H1 (cell line): ENCODE measurements around the gene FGD4. TPM values are rescaled to one million over a fixed set of nuclear protein-coding genes. Genes with fewer than 3 reads are reported as not detected.

Experiments
- CTCF ChIA-PET: fragments of 300-600 bp; sonication (Branson Sonifier 250); formaldehyde crosslinking; loops from one replicate; lab custom pipeline; 2021; ENCODE audit not compliant: partially characterized antibody; lab: Charles Lee
- POLR2A ChIA-PET: fragments of 300-600 bp; sonication (Branson Sonifier 250); formaldehyde crosslinking; loops from one replicate; lab custom pipeline; 2021; ENCODE audit warnings: inconsistent platforms; ENCODE audit not compliant: partially characterized antibody; lab: Charles Lee
- DNase-seq, 2 experiments: peaks; one replicate each; pipeline versions ENCODE4 v3.0.0 to v3.0.0-alpha.2; 2010 to 2022; ENCODE audit warnings: low spot score in 2 of 2, low read depth in 1 of 2, mixed read lengths in 1 of 2
- FAIRE-seq: peaks from 2 replicates; lab custom pipeline; 2011; peaks lifted over from hg19 to GRCh38; lab: Jason Lieb, UNC
- H2AFZ ChIP-seq: 2 replicates; pipeline ENCODE4 v1.8.1; 2012; ENCODE audit warnings: low read length, inconsistent platforms
- H2AK5ac ChIP-seq: 2 replicates; pipeline ENCODE4 v1.6.1; 2013; ENCODE audit warnings: low read depth, low read length
- H2BK120ac ChIP-seq: replicated peaks from 2 replicates; pipeline ENCODE3; 2013; ENCODE audit warnings: low read depth, low read length, inconsistent platforms
- H2BK12ac ChIP-seq: 2 replicates; pipeline ENCODE4 v1.6.1; 2013; ENCODE audit warnings: low read depth, low read length
- H2BK15ac ChIP-seq: 2 replicates; pipeline ENCODE4 v1.6.1; 2013; ENCODE audit warnings: low read length
- H2BK20ac ChIP-seq: 2 replicates; pipeline ENCODE4 v1.6.1; 2013; ENCODE audit warnings: low read length
- H2BK5ac ChIP-seq: 2 replicates; pipeline ENCODE4 v1.6.1; 2013; ENCODE audit warnings: low read depth, low read length
- H3K14ac ChIP-seq: 2 replicates; pipeline ENCODE4 v1.6.1; 2013; ENCODE audit warnings: inconsistent platforms; ENCODE audit not compliant: insufficient read length
- H3K18ac ChIP-seq: 2 replicates; pipeline ENCODE4 v1.6.1; 2013; ENCODE audit warnings: low read length; ENCODE audit errors: extremely low read depth
- H3K23ac ChIP-seq: 2 replicates; pipeline ENCODE4 v1.6.1; 2013; ENCODE audit warnings: inconsistent platforms; ENCODE audit not compliant: insufficient read length
- H3K23me2 ChIP-seq: 2 replicates; pipeline ENCODE4 v1.6.1; 2013; ENCODE audit warnings: low read depth, low read length
- H3K27ac ChIP-seq: 2 replicates; pipeline ENCODE4 v1.6.1; 2011; ENCODE audit warnings: low read depth, low read length, inconsistent platforms
- H3K27me3 ChIP-seq, 4 experiments: replicated peaks in 1 of 4; 1 replicate in 1 of 4; 2 replicates in 3 of 4; pipeline versions ENCODE4 v1.6.1 to v1.8.1; 2011 to 2013; ENCODE audit warnings: low read length in 3 of 4, mild to moderate bottlenecking in 3 of 4, inconsistent platforms in 2 of 4, mixed read lengths in 2 of 4, moderate library complexity in 1 of 4; ENCODE audit not compliant: control insufficient read depth in 3 of 4, insufficient read depth in 3 of 4; ENCODE audit errors: extremely low read depth in 1 of 4
- H3K36me3 ChIP-seq, 4 experiments: 2 replicates each; pipeline versions ENCODE4 v1.6.1 to v1.8.1; 2011 to 2013; ENCODE audit warnings: mild to moderate bottlenecking in 4 of 4, low read length in 3 of 4, moderate library complexity in 2 of 4, control low read depth in 1 of 4, inconsistent platforms in 1 of 4; ENCODE audit not compliant: insufficient read depth in 4 of 4, control insufficient read depth in 2 of 4
- H3K4ac ChIP-seq: replicated peaks from 2 replicates; pipeline ENCODE3; 2013; ENCODE audit warnings: low read length, low read depth, mixed read lengths, inconsistent platforms; ENCODE audit not compliant: insufficient read length
- H3K4me1 ChIP-seq, 4 experiments: replicated peaks in 1 of 4; 1 replicate in 1 of 4; 2 replicates in 3 of 4; pipeline versions ENCODE4 v1.6.1 to v1.8.1; 2011 to 2013; ENCODE audit warnings: low read length in 3 of 4, inconsistent platforms in 2 of 4, mixed read lengths in 1 of 4; ENCODE audit not compliant: insufficient read depth in 4 of 4, control insufficient read depth in 3 of 4
- H3K4me2 ChIP-seq, 2 experiments: 2 replicates each; pipeline versions ENCODE4 v1.6.1 to v1.8.1; 2011 to 2013; ENCODE audit warnings: low read depth in 2 of 2, low read length in 2 of 2, control low read depth in 1 of 2, inconsistent platforms in 1 of 2, mild to moderate bottlenecking in 1 of 2; ENCODE audit not compliant: insufficient read depth in 1 of 2
- H3K4me3 ChIP-seq, 4 experiments: fragments of 200-600, 300-600 bp in 1 of 4; sonication (generic), shearing (Covaris generic), sonication (Bioruptor Twin) in 1 of 4; 2 replicates each; pipeline versions ENCODE4 v1.5.1 to v1.8.1; 2011 to 2016; ENCODE audit warnings: low read length in 4 of 4, low read depth in 3 of 4, control low read depth in 2 of 4, inconsistent platforms in 2 of 4, mild to moderate bottlenecking in 2 of 4, mixed read lengths in 1 of 4, moderate library complexity in 1 of 4; ENCODE audit not compliant: insufficient read depth in 2 of 4; ENCODE audit errors: extremely low read depth in 1 of 4
- H3K56ac ChIP-seq: replicated peaks from 2 replicates; pipeline ENCODE3; 2013; ENCODE audit warnings: low read depth, mild to moderate bottlenecking, mixed read lengths, low read length, inconsistent platforms; ENCODE audit not compliant: insufficient read length
- H3K79me1 ChIP-seq: 2 replicates; pipeline ENCODE4 v1.6.1; 2013; ENCODE audit warnings: low read depth, low read length, control low read depth
- H3K79me2 ChIP-seq, 2 experiments: 2 replicates each; pipeline versions ENCODE4 v1.6.1 to v1.8.1; 2012 to 2013; ENCODE audit warnings: low read length in 2 of 2, mild to moderate bottlenecking in 2 of 2, inconsistent platforms in 1 of 2; ENCODE audit not compliant: insufficient read depth in 2 of 2, control insufficient read depth in 1 of 2
- H3K9ac ChIP-seq, 4 experiments: replicated peaks in 1 of 4; 1 replicate in 1 of 4; 2 replicates in 3 of 4; pipeline versions ENCODE4 v1.6.1 to v1.8.1; 2011 to 2013; ENCODE audit warnings: low read depth in 3 of 4, low read length in 3 of 4, control low read depth in 2 of 4, mild to moderate bottlenecking in 2 of 4, moderate library complexity in 2 of 4, inconsistent platforms in 1 of 4; ENCODE audit errors: extremely low read depth in 1 of 4
- H3K9me3 ChIP-seq, 2 experiments: 2 replicates each; pipeline versions ENCODE4 v1.6.1 to v1.8.1; 2012 to 2013; ENCODE audit warnings: mild to moderate bottlenecking in 2 of 2, moderate library complexity in 2 of 2, control low read depth in 1 of 2, inconsistent platforms in 1 of 2, low read depth in 1 of 2, low read length in 1 of 2, mixed read lengths in 1 of 2; ENCODE audit not compliant: insufficient read depth in 2 of 2
- H4K20me1 ChIP-seq, 2 experiments: replicated peaks in 1 of 2; 2 replicates each; pipeline versions ENCODE3 to v1.8.1; 2011 to 2013; ENCODE audit warnings: inconsistent platforms in 2 of 2, low read length in 2 of 2, mild to moderate bottlenecking in 1 of 2; ENCODE audit not compliant: insufficient read depth in 2 of 2, control insufficient read depth in 1 of 2
- H4K5ac ChIP-seq: 2 replicates; pipeline ENCODE4 v1.6.1; 2013; ENCODE audit warnings: low read length, low read depth, mixed read lengths, inconsistent platforms; ENCODE audit not compliant: insufficient read length
- H4K8ac ChIP-seq: 2 replicates; pipeline ENCODE4 v1.8.0; 2013; ENCODE audit warnings: mild to moderate bottlenecking, moderate library complexity, low read length, inconsistent platforms; ENCODE audit not compliant: insufficient read depth; ENCODE audit errors: extremely low read depth
- H4K91ac ChIP-seq: replicated peaks from 2 replicates; pipeline ENCODE3; 2013; ENCODE audit warnings: low read length, mixed read lengths, inconsistent platforms; ENCODE audit not compliant: insufficient read length
- ATF3 ChIP-seq: IDR thresholded peaks from 2 replicates; pipeline ENCODE4 v1.6.1; 2011; ENCODE audit warnings: low read depth, mild to moderate bottlenecking, low read length; ENCODE audit not compliant: insufficient read depth
- CBX5 ChIP-seq: fragments of 300-800, 300-1000 bp; sonication (generic); IDR thresholded peaks from 2 replicates; pipeline ENCODE4 v1.7.1; 2016; ENCODE audit warnings: antibody characterized with exemption, low read length, low read depth
- EGR1 ChIP-seq: IDR thresholded peaks from 2 replicates; pipeline ENCODE4 v1.6.1; 2011; ENCODE audit warnings: low read depth, low read length, borderline replicate concordance
- HDAC6 ChIP-seq: IDR thresholded peaks from one replicate; pipeline ENCODE4 v1.7.1; 2012; ENCODE audit warnings: low read depth, mild to moderate bottlenecking, inconsistent platforms, low read length, moderate library complexity
- KDM1A ChIP-seq: fragments of 200-600, 300-600 bp; sonication (generic); IDR thresholded peaks from 2 replicates; pipeline ENCODE4 v1.7.1; 2016; ENCODE audit warnings: mild to moderate bottlenecking, low read length, borderline replicate concordance
- KDM5A ChIP-seq: fragments of 200-600 bp; IDR thresholded peaks from 2 replicates; pipeline ENCODE4 v1.7.1; 2012; ENCODE audit warnings: mild to moderate bottlenecking, low read length, inconsistent platforms, mixed read lengths
- MAFK ChIP-seq: IDR thresholded peaks from 2 replicates; pipeline ENCODE4 v1.6.1; 2012; ENCODE audit warnings: low read depth, mild to moderate bottlenecking, improper control_type of control experiment, low read length
- NRF1 ChIP-seq: IDR thresholded peaks from 2 replicates; pipeline ENCODE4 v1.6.1; 2011; ENCODE audit warnings: mild to moderate bottlenecking, low read depth, low read length, improper control_type of control experiment
- RNF2 ChIP-seq: fragments of 200-900, 300-1000 bp; sonication (generic); IDR thresholded peaks from 2 replicates; pipeline ENCODE4 v1.7.1; 2016; ENCODE audit warnings: borderline replicate concordance, low read depth, mild to moderate bottlenecking, antibody characterized with exemption, low read length; ENCODE audit not compliant: poor library complexity, severe bottlenecking; ENCODE audit errors: missing control alignments
- SIX5 ChIP-seq: IDR thresholded peaks from 2 replicates; pipeline ENCODE4 v1.6.1; 2011; ENCODE audit warnings: mild to moderate bottlenecking, low read depth, low read length
- SRF ChIP-seq: IDR thresholded peaks from 2 replicates; pipeline ENCODE4 v1.6.1; 2011; ENCODE audit warnings: mild to moderate bottlenecking, low read depth, low read length, moderate library complexity
- YY1 ChIP-seq: IDR thresholded peaks from 2 replicates; pipeline ENCODE4 v1.6.1; 2011; ENCODE audit warnings: low read depth, mild to moderate bottlenecking, low read length
- polyA plus RNA-seq, 7 experiments: library from polyadenylated mRNA; depleted of rRNA in 3 of 7; stranded (reverse) in 5 of 7; unstranded in 2 of 7; fragments of >200 nt in 5 of 7; fragments of 200-250 nt in 2 of 7; gene quantifications; 1 replicate in 5 of 7; 2 replicates in 1 of 7; 4 replicates in 1 of 7; pipeline versions ENCODE4 v1.2.1 to v1.2.3, GENCODE V29; 2011 to 2013; ENCODE audit warnings: missing spikeins in 2 of 7, mixed read lengths in 2 of 7
- total RNA-seq: library from RNA; stranded (reverse); fragmentation: NEBNext Ultra II Directional; extraction: Animal tissue kit (Norgen Biotek cat#: 25700); gene quantifications from 2 replicates; pipeline ENCODE4 v1.2.1, GENCODE V29; 2021

FGD4 gene
- total and polyA plus RNA-seq, 2 of the 8 experiments (the other 6 are each of a cell fraction or from before 2014, with no cell fraction given), result 8.5 to 48.2 TPM

GRCh38 chr12:32496946-32497345 is 97.6 kb downstream of the FGD4 start:
- H3K9me3 ChIP-seq, result no peaks in the 10 kb centered on the region
- no peaks in the 10 kb centered on the region for H3K36me3 ChIP-seq
- H3K4ac ChIP-seq, result no peak overlapping the region
- H3K9ac ChIP-seq, result no peak overlapping the region
- POLR2A ChIA-PET, result interaction anchor here (0.7 kb wide), 1 partner anchor 659 kb away, joined by 3 read pairs; no protein-coding TSS in a partner anchor
- FAIRE-seq, result no peak
- H2AFZ ChIP-seq, result no peak overlapping the region
- TF ChIP-seq RNF2, result no peak
- TF ChIP-seq KDM1A, result no peak
- TF ChIP-seq EGR1, result no peak
- TF ChIP-seq MAFK, result no peak
- no peak for TF ChIP-seq SRF
- no peak for TF ChIP-seq KDM5A
- TF ChIP-seq CBX5, result no peak
- no peak for TF ChIP-seq ATF3
- no peak for TF ChIP-seq YY1
- no peak for TF ChIP-seq HDAC6
- TF ChIP-seq NRF1, result no peak
- TF ChIP-seq SIX5, result no peak
- H4K8ac ChIP-seq, result no peak overlapping the region
- H4K5ac ChIP-seq, result no peak overlapping the region
- no peak overlapping the region for H2AK5ac ChIP-seq
- no peak overlapping the region for H3K4me2 ChIP-seq
- H4K91ac ChIP-seq, result no peak overlapping the region
- CTCF ChIA-PET, result no interaction called here
- no peak overlapping the region for H2BK5ac ChIP-seq
- H3K23me2 ChIP-seq, result no peaks in the 10 kb centered on the region
- no peak overlapping the region for H3K18ac ChIP-seq
- no peak overlapping the region for H2BK120ac ChIP-seq
- peaks cover 5 to 12% of the 10 kb centered on the region in 2 experiments for H4K20me1 ChIP-seq
- H3K23ac ChIP-seq, result no peak overlapping the region
- no peak overlapping the region for H3K14ac ChIP-seq
- peaks cover 0 to 8% (median 4%) of the 10 kb centered on the region in 4 experiments; a peak in 3 of 7 replicates for H3K4me1 ChIP-seq
- no peak overlapping the region for H2BK12ac ChIP-seq
- H2BK20ac ChIP-seq, result no peak overlapping the region
- no peak overlapping the region for H3K27ac ChIP-seq
- no peak overlapping the region for H3K4me3 ChIP-seq
- DNase-seq, result no peak
- no peak overlapping the region for H3K56ac ChIP-seq
- H3K79me1 ChIP-seq, result peaks cover 7% of the 10 kb centered on the region; the same call in 1 of the 2 replicates
- H3K79me2 ChIP-seq, result peaks cover 7 to 90% of the 10 kb centered on the region in 2 experiments; a peak in 3 of 4 replicates
- H2BK15ac ChIP-seq, result no peak overlapping the region
- H3K27me3 ChIP-seq, result no peaks in the 10 kb centered on the region
